A673 (cell line): Measurements from ENCODE around the gene OR2W3. TPM values are rescaled to one million over a fixed set of nuclear protein-coding genes. Genes with fewer than 3 reads are reported as not detected.

Source experiments
- BruUV-seq: library from RNA; stranded (reverse); fragments of 400-500 nt; replicated peaks from 2 replicates; lab custom pipeline; 2021; lab: Mats Ljungman, UMichigan
- CTCF ChIA-PET: fragments of 300-600 bp; sonication (Branson Sonifier 250); formaldehyde crosslinking; loops from one replicate; lab custom pipeline; 2022; ENCODE audit warnings: antibody characterized with exemption; lab: Charles Lee
- POLR2A ChIA-PET: fragments of 300-600 bp; sonication (Branson Sonifier 250); formaldehyde crosslinking; loops from one replicate; lab custom pipeline; 2022; ENCODE audit warnings: antibody characterized with exemption; ENCODE audit not compliant: low non-redundant PET; lab: Charles Lee
- DNase-seq: peaks from one replicate; pipeline ENCODE4 v3.0.0-alpha.2; 2015; ENCODE audit warnings: low spot score
- H3K27ac ChIP-seq: fragments of 200-600 bp; sonication (generic); 2 replicates; pipeline ENCODE4 v1.5.1; 2016; ENCODE audit warnings: mixed run types, low read depth, mild to moderate bottlenecking, mixed read lengths, antibody characterized with exemption, low read length; ENCODE audit not compliant: poor library complexity, severe bottlenecking
- H3K27me3 ChIP-seq: fragments of 200-600 bp; sonication (generic); replicated peaks from 2 replicates; pipeline ENCODE4 v1.6.1; 2017; ENCODE audit warnings: mixed run types, low read depth, mild to moderate bottlenecking, mixed read lengths, antibody characterized with exemption, low read length; ENCODE audit not compliant: insufficient read depth, poor library complexity
- H3K36me3 ChIP-seq: fragments of 200-600 bp; sonication (generic); 2 replicates; pipeline ENCODE4 v1.6.1; 2016; ENCODE audit warnings: mixed run types, mild to moderate bottlenecking, mixed read lengths, antibody characterized with exemption, low read length; ENCODE audit not compliant: insufficient read depth, poor library complexity, severe bottlenecking
- H3K4me1 ChIP-seq: fragments of 200-600 bp; sonication (generic); 2 replicates; pipeline ENCODE4 v1.6.1; 2017; ENCODE audit warnings: mixed run types, mild to moderate bottlenecking, mixed read lengths, antibody characterized with exemption, low read length; ENCODE audit not compliant: insufficient read depth, poor library complexity, severe bottlenecking
- H3K4me3 ChIP-seq: fragments of 200-600 bp; sonication (generic); 2 replicates; pipeline ENCODE4 v1.5.1; 2016; ENCODE audit warnings: low read depth, mixed run types, mild to moderate bottlenecking, mixed read lengths, low read length; ENCODE audit not compliant: poor library complexity, severe bottlenecking
- H3K9me3 ChIP-seq: fragments of 200-600 bp; sonication (generic); 2 replicates; pipeline ENCODE4 v1.6.1; 2016; ENCODE audit warnings: mixed run types, low read depth, mild to moderate bottlenecking, mixed read lengths, antibody characterized with exemption, low read length; ENCODE audit not compliant: poor library complexity, severe bottlenecking
- EZH2 ChIP-seq: fragments of 200-600 bp; sonication (generic); IDR thresholded peaks from 2 replicates; pipeline ENCODE4 v1.6.1; 2017; ENCODE audit warnings: borderline replicate concordance, low read depth, mild to moderate bottlenecking, mixed read lengths, antibody characterized with exemption, low read length; ENCODE audit not compliant: poor library complexity, severe bottlenecking
- intact Hi-C: fragments of 100-400 bp; cut with micrococcal nuclease; formaldehyde crosslinking; loops from one replicate; pipeline ENCODE4 v1.10.0; 2022; ENCODE audit not compliant: unreplicated experiment
- total RNA-seq: library from RNA; stranded (reverse); gene quantifications from 2 replicates; pipeline ENCODE4 v1.2.3, GENCODE V29; 2021
- TF ChIP-seq, protein P1 (sequence below): fragments of 300-800, 200-600 bp; sonication (generic); conservative IDR thresholded peaks from 2 replicates; pipeline ENCODE4 v1.5.1; 2017; ENCODE audit warnings: low read depth, mild to moderate bottlenecking, antibody characterized with exemption, low read length, moderate library complexity, mixed read lengths

The OR2W3 gene
- total RNA-seq, 1 experiment from 2014 or later, result not detected

- Histone ChIP-seq H3K4me1 (no peaks in the 10 kb centered on the region), H3K36me3 (no peaks in the 10 kb centered on the region), H3K9me3 (peaks cover 11% of the 10 kb centered on the region), H3K27ac (no peak overlapping the region), H3K4me3 (no peak overlapping the region), H3K27me3 (no peaks in the 10 kb centered on the region)
- DNase-seq, result no peak
- POLR2A ChIA-PET, result no interaction called here
- CTCF ChIA-PET, result no interaction called here
- no peak for TF ChIP-seq EZH2
- TF ChIP-seq, protein P1, sequence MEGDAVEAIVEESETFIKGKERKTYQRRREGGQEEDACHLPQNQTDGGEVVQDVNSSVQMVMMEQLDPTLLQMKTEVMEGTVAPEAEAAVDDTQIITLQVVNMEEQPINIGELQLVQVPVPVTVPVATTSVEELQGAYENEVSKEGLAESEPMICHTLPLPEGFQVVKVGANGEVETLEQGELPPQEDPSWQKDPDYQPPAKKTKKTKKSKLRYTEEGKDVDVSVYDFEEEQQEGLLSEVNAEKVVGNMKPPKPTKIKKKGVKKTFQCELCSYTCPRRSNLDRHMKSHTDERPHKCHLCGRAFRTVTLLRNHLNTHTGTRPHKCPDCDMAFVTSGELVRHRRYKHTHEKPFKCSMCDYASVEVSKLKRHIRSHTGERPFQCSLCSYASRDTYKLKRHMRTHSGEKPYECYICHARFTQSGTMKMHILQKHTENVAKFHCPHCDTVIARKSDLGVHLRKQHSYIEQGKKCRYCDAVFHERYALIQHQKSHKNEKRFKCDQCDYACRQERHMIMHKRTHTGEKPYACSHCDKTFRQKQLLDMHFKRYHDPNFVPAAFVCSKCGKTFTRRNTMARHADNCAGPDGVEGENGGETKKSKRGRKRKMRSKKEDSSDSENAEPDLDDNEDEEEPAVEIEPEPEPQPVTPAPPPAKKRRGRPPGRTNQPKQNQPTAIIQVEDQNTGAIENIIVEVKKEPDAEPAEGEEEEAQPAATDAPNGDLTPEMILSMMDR, result no peak
- intact Hi-C loops, result no loop called here
- BruUV-seq, result no TSS peak
These were observed 45.8 kb upstream of the OR2W3 start for GRCh38 chr1:247849616-247850015.

- no TSS peak for BruUV-seq
- ChIA-PET CTCF (no interaction called here), POLR2A (no interaction called here)
- no peak for TF ChIP-seq EZH2
- TF ChIP-seq, protein P1, result no peak
- H3K36me3 ChIP-seq, result no peaks in the 10 kb centered on the region
- no peak for DNase-seq
- H3K4me1 ChIP-seq, result no peaks in the 10 kb centered on the region
- peaks cover 17% of the 10 kb centered on the region for H3K9me3 ChIP-seq
- intact Hi-C loops, result no loop called here
- H3K27me3 ChIP-seq, result peaks cover 4% of the 10 kb centered on the region
- no peak overlapping the region for H3K4me3 ChIP-seq
- no peak overlapping the region for H3K27ac ChIP-seq
These were observed 40.4 kb upstream of the OR2W3 start for GRCh38 chr1:247854899-247855545.

- CTCF ChIA-PET, result no interaction called here
- POLR2A ChIA-PET, result no interaction called here
- H3K4me1 ChIP-seq, result no peaks in the 10 kb centered on the region
- no peak for TF ChIP-seq EZH2
- TF ChIP-seq, protein P1, result no peak
- BruUV-seq, result no TSS peak
- H3K4me3 ChIP-seq, result no peak overlapping the region
- H3K36me3 ChIP-seq, result no peaks in the 10 kb centered on the region
- no peak for DNase-seq
- intact Hi-C loops, result no loop called here
- peaks cover 13% of the 10 kb centered on the region for H3K9me3 ChIP-seq
- H3K27ac ChIP-seq, result no peak overlapping the region
- H3K27me3 ChIP-seq, result peaks cover 4% of the 10 kb centered on the region
These were observed 39.5 kb upstream of the OR2W3 start for GRCh38 chr1:247855911-247856310.
